Measurements from ENCODE around the gene MYL10. TPM values are rescaled to one million over a fixed set of nuclear protein-coding genes. Genes with fewer than 3 reads are reported as not detected.

Gene MYL10
- total and polyA plus RNA-seq, 2 of the 13 experiments (the other 11 are each of a cell fraction or from before 2014, with no cell fraction given) = not detected

GRCh38 chr7:101598422-101598985 is 30.6 kb downstream of the MYL10 start (continued):
- no peak for TF ChIP-seq CENPT (CRISPR knock-in tag; IDR thresholded peaks at IDR 0.05; ENCODE audit: low read depth)
- TF ChIP-seq ZNF207 (IDR thresholded peaks at IDR 0.05; ENCODE audit: borderline replicate concordance) = no peak
- no peak for TF ChIP-seq FOXO1 (CRISPR knock-in tag; IDR thresholded peaks at IDR 0.05)
- no peak for TF ChIP-seq POGK (CRISPR knock-in tag; conservative IDR thresholded peaks at IDR 0.05)
- no peak for TF ChIP-seq HOXD1 (CRISPR knock-in tag; IDR thresholded peaks at IDR 0.05)
- TF ChIP-seq TAF15 (IDR thresholded peaks at IDR 0.05; ENCODE audit: low read depth, low read length, poor library complexity, severe bottlenecking) = no peak
- no peak for TF ChIP-seq MIXL1 (CRISPR knock-in tag; IDR thresholded peaks at IDR 0.05)
- no peak for TF ChIP-seq HIC2 (CRISPR knock-in tag; IDR thresholded peaks at IDR 0.05; ENCODE audit: low read depth)
- no peak for TF ChIP-seq HES4 (CRISPR knock-in tag; IDR thresholded peaks at IDR 0.05; ENCODE audit: borderline replicate concordance)
- TF ChIP-seq ZNF557 (CRISPR knock-in tag; IDR thresholded peaks at IDR 0.05) = no peak
- TF ChIP-seq GZF1 (CRISPR knock-in tag; IDR thresholded peaks at IDR 0.05) = no peak
- no peak for TF ChIP-seq ZNF670 (CRISPR knock-in tag; IDR thresholded peaks at IDR 0.05; ENCODE audit: borderline replicate concordance)
- TF ChIP-seq ARID5B (CRISPR knock-in tag; IDR thresholded peaks at IDR 0.05) = peak; percentile 45; the same call in 1 of the 2 replicates
- no peak for TF ChIP-seq PBX3 (CRISPR knock-in tag; IDR thresholded peaks at IDR 0.05; ENCODE audit: borderline replicate concordance)
- peak; percentile 17; the same call in 1 of the 2 replicates for TF ChIP-seq BRD4 (CRISPR knock-in tag; IDR thresholded peaks at IDR 0.05)
- no peak for TF ChIP-seq NKX3-1 (CRISPR knock-in tag; IDR thresholded peaks at IDR 0.05)
- no peak for TF ChIP-seq MED8 (CRISPR knock-in tag; IDR thresholded peaks at IDR 0.05; ENCODE audit: insufficient replicate concordance)
- TF ChIP-seq ZNF512 (CRISPR knock-in tag; IDR thresholded peaks at IDR 0.05) = no peak
- TF ChIP-seq ZEB1 (IDR thresholded peaks at IDR 0.05; ENCODE audit: insufficient replicate concordance, low read depth) = peak; percentile 32
- no peak for TF ChIP-seq ZFP90 (CRISPR knock-in tag; IDR thresholded peaks at IDR 0.05; ENCODE audit: borderline replicate concordance)

Data from HepG2 (cell line).